Esophagus (tissue), 2 donors: ENCODE data around the gene CHRNG. TPM values are rescaled to one million over a fixed set of nuclear protein-coding genes. Genes with fewer than 3 reads are reported as not detected.

Experiments
- H3K27ac ChIP-seq, 2 donors: one replicate each; pipeline ENCODE4 v1.5.1; 2013; ENCODE audit warnings: low read depth in 2 of 2, mild to moderate bottlenecking in 2 of 2, inconsistent platforms in 1 of 2, low read length in 1 of 2, moderate library complexity in 1 of 2
- H3K27me3 ChIP-seq, 2 donors: one replicate each; pipeline ENCODE4 v1.6.1; 2013; ENCODE audit warnings: low read length in 2 of 2, control low read depth in 1 of 2, mild to moderate bottlenecking in 1 of 2; ENCODE audit not compliant: insufficient read depth in 2 of 2, control insufficient read depth in 1 of 2
- H3K36me3 ChIP-seq, 2 donors: one replicate each; pipeline ENCODE4 v1.6.1; 2013; ENCODE audit warnings: low read length in 1 of 2; ENCODE audit not compliant: control insufficient read depth in 2 of 2, insufficient read depth in 2 of 2
- H3K4me1 ChIP-seq, 2 donors: one replicate each; pipeline ENCODE4 v1.6.1; 2013; ENCODE audit warnings: low read length in 1 of 2; ENCODE audit not compliant: control insufficient read depth in 2 of 2, insufficient read depth in 2 of 2
- H3K4me3 ChIP-seq, 2 donors: one replicate each; pipeline ENCODE4 v1.5.1; 2013; ENCODE audit warnings: low read length in 2 of 2, mild to moderate bottlenecking in 2 of 2, low read depth in 1 of 2, moderate library complexity in 1 of 2
- H3K9me3 ChIP-seq, 2 donors: one replicate each; pipeline ENCODE4 v1.6.1; 2013; ENCODE audit warnings: mild to moderate bottlenecking in 2 of 2, low read depth in 1 of 2, low read length in 1 of 2, moderate library complexity in 1 of 2; ENCODE audit not compliant: control insufficient read depth in 2 of 2, insufficient read depth in 1 of 2
- WGBS, 2 donors: extraction: QIAGEN DNeasy Blood & Tissue Kit; methylation state at CpG; one replicate each; pipeline ENCODE4 v1.1.7; 2013; 5-methylcytosine and 5-hydroxymethylcytosine counted together
- polyA plus RNA-seq, 2 donors: library from polyadenylated mRNA; stranded (reverse); fragments of 200-250 nt; gene quantifications; one replicate each; pipeline ENCODE4 v1.2.3, GENCODE V29; 2013
- donor health status: healthy with polysubstance abuse.
- donor health status: Bipolar disorder and iron deficiency.

The CHRNG gene
- polyA plus RNA-seq, 2 donors, result not detected

DNA sequence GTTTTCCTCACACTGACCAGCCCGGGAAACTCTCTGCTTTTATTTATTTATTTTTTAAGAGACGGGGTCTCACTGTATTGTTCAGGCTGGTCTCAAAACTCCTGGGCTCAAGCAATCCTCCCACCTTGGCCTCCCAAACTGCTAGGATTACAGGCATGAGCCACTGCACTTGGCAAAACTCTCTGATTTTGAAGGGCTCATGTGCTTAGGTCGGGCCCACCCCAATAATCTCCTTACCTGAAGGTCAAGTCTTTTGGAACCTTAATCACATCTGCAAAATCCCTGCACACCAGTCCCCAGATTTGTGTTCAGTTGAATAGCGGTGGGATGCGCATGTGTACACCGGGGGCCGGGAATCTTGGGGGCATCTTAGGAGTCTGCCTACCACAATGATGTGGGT, 44.2 kb upstream of the CHRNG start:
- no peak overlapping the region for H3K27ac ChIP-seq
- no peaks in the 10 kb centered on the region for H3K27me3 ChIP-seq
- no peak overlapping the region for H3K4me3 ChIP-seq
- WGBS, 2 donors, result 89% methylated on average over 7 of the region's 7 CpGs
- no peaks in the 10 kb centered on the region for H3K36me3 ChIP-seq
- H3K4me1 ChIP-seq, result no peaks in the 10 kb centered on the region
- no peaks in the 10 kb centered on the region for H3K9me3 ChIP-seq

DNA sequence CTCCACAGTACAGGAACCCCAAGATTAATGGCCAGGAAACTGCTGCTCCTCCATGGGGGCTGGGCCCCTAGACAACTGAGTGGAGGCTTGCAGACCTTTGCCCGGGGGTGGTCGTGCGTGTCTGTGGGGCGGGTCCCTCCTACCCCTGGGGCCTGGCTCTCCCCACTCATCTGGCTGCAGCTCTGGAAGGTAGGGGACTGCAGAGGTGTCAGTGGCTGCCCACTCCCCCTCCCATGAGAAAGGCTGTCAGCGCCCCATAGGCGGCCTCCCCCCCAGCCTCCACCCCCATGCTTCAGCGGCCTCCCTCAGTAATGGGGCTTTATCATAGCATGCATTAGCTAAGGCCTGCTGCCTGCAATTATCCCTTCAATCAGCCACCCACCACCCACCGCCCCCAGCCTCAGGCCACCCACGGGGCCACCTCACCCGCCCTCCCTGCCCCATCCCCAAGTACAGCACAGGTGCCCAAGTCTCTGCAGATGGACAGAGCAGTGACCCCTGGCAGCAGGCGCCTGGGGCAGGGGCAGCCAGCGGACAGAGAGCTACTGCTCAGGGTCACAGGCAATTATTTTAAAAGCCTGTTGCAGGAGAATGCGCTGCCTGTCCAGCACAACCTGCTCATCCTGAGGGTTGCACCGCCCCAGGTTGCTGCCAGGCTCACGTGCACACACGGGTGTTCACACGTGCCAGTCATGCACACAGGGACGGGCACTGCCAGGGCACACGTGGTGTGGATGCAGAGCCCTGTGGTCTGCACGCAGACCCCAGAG, 42.8 kb upstream of the CHRNG start:
- H3K36me3 ChIP-seq, result no peaks in the 10 kb centered on the region
- no peak overlapping the region for H3K4me3 ChIP-seq
- WGBS, 2 donors, result 72 to 74% methylated on average over 20 of the region's 20 CpGs
- H3K27ac ChIP-seq, result no peak overlapping the region
- H3K4me1 ChIP-seq, result no peaks in the 10 kb centered on the region
- no peaks in the 10 kb centered on the region for H3K27me3 ChIP-seq
- H3K9me3 ChIP-seq, result no peaks in the 10 kb centered on the region

DNA sequence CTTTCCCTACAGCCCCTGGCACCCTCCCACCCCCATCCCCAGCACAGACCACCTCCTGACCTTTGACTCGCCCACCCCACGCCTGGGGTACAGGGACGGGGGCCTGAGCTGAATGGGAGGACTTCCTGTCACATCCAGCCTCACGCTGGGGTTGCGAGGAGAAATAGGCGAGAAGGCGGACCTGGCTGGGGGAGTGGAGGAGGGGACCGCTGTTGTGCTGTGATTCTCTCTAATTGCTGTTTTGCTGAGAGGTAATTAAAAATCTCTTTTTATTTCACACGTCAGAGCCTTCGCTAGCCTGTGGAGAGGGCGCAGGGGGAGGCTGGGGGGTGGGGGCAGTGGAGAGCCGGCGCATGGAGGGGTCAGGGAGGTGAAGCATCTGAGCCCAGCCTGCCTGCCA, 42.1 kb upstream of the CHRNG start:
- 76 to 80% methylated on average over 13 of the region's 13 CpGs for WGBS, 2 donors
- Histone ChIP-seq H3K27me3 (no peaks in the 10 kb centered on the region), H3K36me3 (no peaks in the 10 kb centered on the region), H3K27ac (no peak overlapping the region), H3K4me1 (no peaks in the 10 kb centered on the region), H3K9me3 (no peaks in the 10 kb centered on the region), H3K4me3 (no peak overlapping the region)

DNA sequence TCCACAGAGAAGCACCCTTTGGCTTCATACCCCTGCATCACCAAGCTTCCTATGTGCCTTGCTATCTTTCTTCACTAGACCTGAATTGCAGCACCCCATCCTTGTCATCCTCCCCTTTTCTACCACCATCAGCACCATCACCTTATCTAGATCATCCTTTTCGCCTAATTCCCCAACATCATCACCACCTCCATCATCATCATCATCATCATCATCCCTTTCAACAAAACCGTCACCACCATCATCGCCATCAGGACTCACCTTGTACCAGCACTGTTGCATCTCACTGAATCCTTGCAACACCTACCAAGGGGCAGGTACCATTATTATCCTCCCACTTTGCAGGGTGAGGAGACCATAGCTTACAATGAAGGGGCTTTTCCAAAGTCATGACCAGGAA, 41.0 kb upstream of the CHRNG start:
- Histone ChIP-seq H3K36me3 (no peaks in the 10 kb centered on the region), H3K4me1 (peaks cover 0 to 6% of the 10 kb centered on the region in 2 donors), H3K9me3 (peaks cover 0 to 2% of the 10 kb centered on the region in 2 donors), H3K27me3 (peaks cover 3% of the 10 kb centered on the region in 2 donors), H3K27ac (no peak overlapping the region), H3K4me3 (no peak overlapping the region)
- WGBS, 2 donors, result 90 to 96% methylated on average over 3 of the region's 3 CpGs

GRCh38 chr2:232501331-232501771, 38.1 kb upstream of the CHRNG start:
- Histone ChIP-seq H3K27me3 (peaks cover 7 to 12% of the 10 kb centered on the region in 2 donors), H3K36me3 (no peaks in the 10 kb centered on the region), H3K4me1 (peaks cover 0 to 6% of the 10 kb centered on the region in 2 donors), H3K27ac (no peak overlapping the region), H3K4me3 (no peak overlapping the region), H3K9me3 (peaks cover 0 to 2% of the 10 kb centered on the region in 2 donors)
- WGBS, 2 donors, result 64 to 67% methylated on average over 9 of the region's 9 CpGs

- peaks cover 0 to 2% of the 10 kb centered on the region in 2 donors for H3K9me3 ChIP-seq
- no peaks in the 10 kb centered on the region for H3K36me3 ChIP-seq
- peaks cover 7 to 12% of the 10 kb centered on the region in 2 donors for H3K27me3 ChIP-seq
- H3K4me3 ChIP-seq, result no peak overlapping the region
- 38 to 59% methylated on average over 10 of the region's 10 CpGs for WGBS, 2 donors
- H3K4me1 ChIP-seq, result peaks cover 0 to 6% of the 10 kb centered on the region in 2 donors
- no peak overlapping the region for H3K27ac ChIP-seq
Observed at GRCh38 chr2:232501794-232502390, 37.6 kb upstream of the CHRNG start.

GRCh38 chr2:232502511-232502910, 37.0 kb upstream of the CHRNG start:
- Histone ChIP-seq H3K9me3 (peaks cover 0 to 2% of the 10 kb centered on the region in 2 donors), H3K27me3 (peaks cover 7 to 12% of the 10 kb centered on the region in 2 donors), H3K4me3 (no peak overlapping the region), H3K4me1 (peaks cover 0 to 6% of the 10 kb centered on the region in 2 donors), H3K36me3 (no peaks in the 10 kb centered on the region), H3K27ac (no peak overlapping the region)
- 18 to 21% methylated on average over 20 of the region's 21 CpGs for WGBS, 2 donors

DNA sequence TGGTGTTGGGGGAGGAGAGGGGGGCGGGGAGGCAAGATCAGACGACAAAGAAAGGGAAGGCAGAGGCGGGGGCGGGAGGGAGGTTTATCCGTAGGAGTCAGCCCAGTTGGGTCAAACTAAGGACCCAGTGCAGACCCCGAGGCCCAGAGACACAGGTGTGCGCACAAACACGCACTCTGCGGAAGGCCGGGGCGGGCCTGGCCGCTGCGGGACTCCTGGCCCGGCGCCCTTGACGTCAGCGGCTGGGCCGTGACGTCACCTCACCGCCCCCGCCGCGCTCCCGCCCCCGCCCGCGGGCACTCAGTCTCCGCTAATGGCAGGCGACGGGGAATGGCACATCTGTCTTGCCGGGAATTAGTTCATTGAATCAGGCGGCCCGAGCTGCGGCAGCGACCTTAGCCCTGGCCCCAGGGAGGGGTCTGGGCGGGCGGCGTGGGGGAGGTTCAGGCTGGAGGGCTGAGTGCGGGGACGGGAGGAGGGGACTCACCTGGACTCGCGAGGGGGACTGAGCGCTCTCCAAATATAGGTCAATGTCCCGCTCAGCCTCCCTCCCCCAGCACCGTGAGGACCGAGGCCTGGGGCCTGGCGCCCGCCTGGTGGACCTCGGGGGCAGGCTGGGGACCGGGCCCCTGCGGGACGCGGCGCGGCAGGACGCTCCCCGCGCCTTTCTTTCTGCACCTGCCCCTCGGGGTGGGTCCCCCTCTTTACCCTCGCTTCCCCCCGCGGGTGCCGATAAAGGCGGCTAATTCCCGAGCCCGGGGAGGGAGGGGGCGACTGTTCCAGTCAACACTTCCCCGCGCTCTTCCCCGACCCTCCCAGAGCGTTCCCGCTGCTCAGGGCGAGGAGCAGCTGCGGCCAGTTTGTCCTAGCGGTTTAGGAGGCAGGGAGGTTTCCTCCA, 36.3 kb upstream of the CHRNG start:
- peak overlapping the region; percentile 21 to 34 for H3K4me3 ChIP-seq
- peaks cover 0 to 6% of the 10 kb centered on the region in 2 donors for H3K4me1 ChIP-seq
- H3K27ac ChIP-seq, result no peak overlapping the region
- no peaks in the 10 kb centered on the region for H3K36me3 ChIP-seq
- peaks cover 7 to 12% of the 10 kb centered on the region in 2 donors for H3K27me3 ChIP-seq
- 1 to 2% methylated on average over 60 to 75 of the region's 75 CpGs for WGBS, 2 donors
- peaks cover 0 to 2% of the 10 kb centered on the region in 2 donors for H3K9me3 ChIP-seq

GRCh38 chr2:232503809-232504323, 35.6 kb upstream of the CHRNG start:
- Histone ChIP-seq H3K36me3 (no peaks in the 10 kb centered on the region), H3K4me1 (peaks cover 0 to 6% of the 10 kb centered on the region in 2 donors), H3K9me3 (peaks cover 0 to 2% of the 10 kb centered on the region in 2 donors), H3K27me3 (peaks cover 7 to 12% of the 10 kb centered on the region in 2 donors), H3K4me3 (peak overlapping the region in 1 of 2 donors; percentile 21), H3K27ac (no peak overlapping the region)
- 24 to 40% methylated on average over 16 of the region's 16 CpGs for WGBS, 2 donors
